IMR-90 (cell line): ENCODE data around the gene TUBGCP2.

Source experiments
- BHLHE40 ChIP-seq: fragments of 150-350 bp; IDR thresholded peaks from 2 replicates; pipeline ENCODE4 v1.6.1; 2016; ENCODE audit warnings: mild to moderate bottlenecking, low read depth, low read length
- CTCF ChIP-seq: conservative IDR thresholded peaks from 2 replicates; pipeline ENCODE4 v1.5.1; 2012; ENCODE audit warnings: mild to moderate bottlenecking, low read depth, low read length, improper control_type of control experiment
- ELK1 ChIP-seq: fragments of 150-350 bp; IDR thresholded peaks from 2 replicates; pipeline ENCODE4 v1.6.1; 2016; ENCODE audit warnings: low read depth, mild to moderate bottlenecking, low read length, moderate library complexity, borderline replicate concordance
- MAZ ChIP-seq: IDR thresholded peaks from 2 replicates; pipeline ENCODE4 v1.6.1; 2012; ENCODE audit warnings: low read depth, mild to moderate bottlenecking, low read length, improper control_type of control experiment, moderate library complexity, borderline replicate concordance
- POLR2A ChIP-seq: IDR thresholded peaks from 2 replicates; pipeline ENCODE4 v1.6.1; 2012; ENCODE audit warnings: mild to moderate bottlenecking, low read depth, low read length
- RFX5 ChIP-seq: IDR thresholded peaks from 2 replicates; pipeline ENCODE4 v1.8.0; 2012; ENCODE audit warnings: low read depth, mild to moderate bottlenecking, low read length, moderate library complexity

- TF ChIP-seq MAZ, result no peak
- TF ChIP-seq POLR2A, result no peak
- TF ChIP-seq CTCF, result no peak
- no peak for TF ChIP-seq BHLHE40
- TF ChIP-seq ELK1, result no peak
- no peak for TF ChIP-seq RFX5
Observed at GRCh38 chr10:133257489-133258065, 51.1 kb downstream of the TUBGCP2 start.
